Spleen (tissue), 11 donors: Measurements from ENCODE around the gene DLG3. TPM values are rescaled to one million over a fixed set of nuclear protein-coding genes. Genes with fewer than 3 reads are reported as not detected.

Experiments
- DNase-seq: peaks from one replicate; pipeline ENCODE4 v3.0.0-alpha.2; 2020
- H3K27ac ChIP-seq, 8 donors: fragments of 200-600 bp; sonication (generic) in 7 of 8; 1 replicate in 4 of 8; 2 replicates in 4 of 8; pipeline versions ENCODE4 v1.5.0 to v1.8.0; 2016 to 2021; ENCODE audit warnings: inconsistent platforms in 4 of 8, mild to moderate bottlenecking in 4 of 8, moderate library complexity in 1 of 8
- H3K27me3 ChIP-seq, 7 donors: fragments of 200-600 bp; sonication (generic) in 6 of 7; replicated peaks in 1 of 7; 1 replicate in 4 of 7; 2 replicates in 3 of 7; pipeline versions ENCODE4 v1.5.0 to v1.8.0; 2016 to 2021; ENCODE audit warnings: inconsistent platforms in 3 of 7, mild to moderate bottlenecking in 1 of 7
- H3K36me3 ChIP-seq, 6 donors: fragments of 200-600 bp; sonication (generic) in 5 of 6; 1 replicate in 4 of 6; 2 replicates in 2 of 6; pipeline versions ENCODE4 v1.5.0 to v1.8.0; 2016 to 2021; ENCODE audit warnings: inconsistent platforms in 2 of 6
- H3K4me1 ChIP-seq, 6 donors: fragments of 200-600 bp; sonication (generic) in 5 of 6; 1 replicate in 3 of 6; 2 replicates in 3 of 6; pipeline versions ENCODE4 v1.5.0 to v1.8.0; 2016 to 2021; ENCODE audit warnings: inconsistent platforms in 3 of 6
- H3K4me3 ChIP-seq, 8 donors: fragments of 200-600 bp; sonication (generic) in 7 of 8; 1 replicate in 4 of 8; 2 replicates in 4 of 8; pipeline versions ENCODE4 v1.5.0 to v1.8.0; 2016 to 2021; ENCODE audit warnings: inconsistent platforms in 4 of 8, mild to moderate bottlenecking in 4 of 8, moderate library complexity in 2 of 8
- H3K9me3 ChIP-seq, 8 donors: fragments of 200-600 bp; sonication (generic) in 7 of 8; 1 replicate in 4 of 8; 2 replicates in 4 of 8; pipeline versions ENCODE4 v1.5.0 to v1.8.0; 2016 to 2021; ENCODE audit warnings: inconsistent platforms in 4 of 8
- CTCF ChIP-seq, 11 experiments: fragments of 200-600 bp in 7 of 11; fragments of 450-650 bp in 4 of 11; sonication (generic) in 4 of 11; IDR thresholded peaks in 8 of 11; conservative IDR thresholded peaks in 3 of 11; 1 replicate in 7 of 11; 2 replicates in 4 of 11; pipeline versions ENCODE4 v1.4.0 to v1.8.0; 2016 to 2021; ENCODE audit warnings: antibody characterized with exemption in 11 of 11, inconsistent platforms in 4 of 11, mild to moderate bottlenecking in 1 of 11
- POLR2A ChIP-seq, 3 donors: fragments of 450-650 bp; IDR thresholded peaks; one replicate each; pipeline ENCODE4 v1.5.1; 2017; ENCODE audit warnings: antibody characterized with exemption in 3 of 3, mild to moderate bottlenecking in 1 of 3
- POLR2AphosphoS5 ChIP-seq, 3 donors: sonication (generic); formaldehyde crosslinking; IDR thresholded peaks; one replicate each; pipeline ENCODE4 v1.5.1; 2017; ENCODE audit warnings: antibody characterized with exemption in 3 of 3
- WGBS, 5 donors: extraction: QIAGEN DNeasy Blood & Tissue Kit in 3 of 5; methylation state at CpG; one replicate each; pipeline versions ENCODE4 v1.1.5 to v1.1.7; 2013 to 2018; 5-methylcytosine and 5-hydroxymethylcytosine counted together
- intact Hi-C: fragments of 100-400 bp; cut with DNase I; formaldehyde crosslinking; loops from one replicate; pipeline ENCODE4 v1.15.0; 2023; ENCODE audit warnings: low total_unique reads
- polyA plus RNA-seq, 3 donors: library from polyadenylated mRNA; stranded (reverse); fragments of 200-250 nt; gene quantifications; one replicate each; pipeline ENCODE4 v1.2.1, GENCODE V29; 2013
- total RNA-seq, 7 donors: library from RNA; depleted of rRNA in 3 of 7; stranded (reverse); fragments of >200 nt in 3 of 7; fragmentation: NEBNext Ultra II Directional in 4 of 7; extraction: Animal tissue kit (Norgen Biotek cat#: 25700) in 4 of 7; gene quantifications; one replicate each; pipeline versions ENCODE4 v1.1.0 to v1.2.1, GENCODE V29; 2016 to 2021
- donor health status: healthy with polysubstance abuse.
- donor health status: DM: no; HTN: no; CAD: no; lungs with moderate emphysema.
- donor health status: DM: no; HTN: no; CAD: no.
- donor health status: Bipolar disorder and iron deficiency.
- donor health status: healthy.
- donor health status: DM: no; HTN: no; CAD: no.
- donor health status: DM: yes; HTN: yes; CAD: no.

Gene DLG3
- total and polyA plus RNA-seq, 10 donors, result 2.7 to 46.3 (median 35.5) TPM

GRCh38 chrX:70488856-70489255 lies 44.2 kb downstream of the DLG3 start:
- TF ChIP-seq CTCF (IDR thresholded peaks at IDR 0.05 in 8 of 11, conservative IDR thresholded peaks at IDR 0.05 in 3 of 11), result no peak
- TF ChIP-seq POLR2A (IDR thresholded peaks at IDR 0.05), result no peak
- no peak for TF ChIP-seq POLR2AphosphoS5 (IDR thresholded peaks at IDR 0.05)

GRCh38 chrX:70494441-70494840 lies 49.8 kb downstream of the DLG3 start:
- 76 to 91% (median 88%) methylated on average over 1 to 4 of the region's 4 CpGs; no CpG with 5 or more reads in 1 of the 5 donors for WGBS, 5 donors
- Histone ChIP-seq H3K27me3 (no peaks in the 10 kb centered on the region), H3K27ac (no peak overlapping the region), H3K4me3 (no peak overlapping the region), H3K36me3 (peaks cover 0 to 62% (median 0%) of the 10 kb centered on the region in 6 donors), H3K4me1 (no peaks in the 10 kb centered on the region), H3K9me3 (no peaks in the 10 kb centered on the region)
- intact Hi-C loops, result no loop called here
- TF ChIP-seq POLR2AphosphoS5 (IDR thresholded peaks at IDR 0.05) (no peak), POLR2A (IDR thresholded peaks at IDR 0.05) (no peak), CTCF (IDR thresholded peaks at IDR 0.05 in 8 of 11, conservative IDR thresholded peaks at IDR 0.05 in 3 of 11) (no peak)
- DNase-seq, result no peak

More at GRCh38 chrX:70488856-70489255, 44.2 kb downstream of the DLG3 start:
- H3K36me3 ChIP-seq, result peaks cover 0 to 31% (median 0%) of the 10 kb centered on the region in 6 donors
- H3K4me1 ChIP-seq, result no peaks in the 10 kb centered on the region
- DNase-seq, result no peak
- no peak overlapping the region for H3K4me3 ChIP-seq
- 40 to 53% (median 47%) methylated on average over 2 of the region's 2 CpGs for WGBS, 5 donors
- no peaks in the 10 kb centered on the region for H3K27me3 ChIP-seq
- intact Hi-C loops, result no loop called here
- no peaks in the 10 kb centered on the region for H3K9me3 ChIP-seq
- H3K27ac ChIP-seq, result peak overlapping the region in 2 of 8 donors; percentile 16 to 28

GRCh38 chrX:70496491-70496890 lies 51.9 kb downstream of the DLG3 start:
- H3K9me3 ChIP-seq, result no peaks in the 10 kb centered on the region
- 38 to 90% (median 73%) methylated on average over 4 to 5 of the region's 5 CpGs for WGBS, 5 donors
- peaks cover 0 to 82% (median 0%) of the 10 kb centered on the region in 6 donors for H3K36me3 ChIP-seq
- no peaks in the 10 kb centered on the region for H3K4me1 ChIP-seq
- no peak overlapping the region for H3K4me3 ChIP-seq
- TF ChIP-seq CTCF (IDR thresholded peaks at IDR 0.05 in 8 of 11, conservative IDR thresholded peaks at IDR 0.05 in 3 of 11), result no peak
- TF ChIP-seq POLR2AphosphoS5 (IDR thresholded peaks at IDR 0.05), result no peak
- no peak for TF ChIP-seq POLR2A (IDR thresholded peaks at IDR 0.05)
- intact Hi-C loops, result no loop called here
- no peaks in the 10 kb centered on the region for H3K27me3 ChIP-seq
- no peak for DNase-seq
- peak overlapping the region in 1 of 8 donors; percentile 7 for H3K27ac ChIP-seq

GRCh38 chrX:70497026-70497425 lies 52.4 kb downstream of the DLG3 start:
- peaks cover 0 to 82% (median 0%) of the 10 kb centered on the region in 6 donors for H3K36me3 ChIP-seq
- DNase-seq, result no peak
- TF ChIP-seq POLR2A (IDR thresholded peaks at IDR 0.05) (no peak), POLR2AphosphoS5 (IDR thresholded peaks at IDR 0.05) (no peak), CTCF (IDR thresholded peaks at IDR 0.05 in 8 of 11, conservative IDR thresholded peaks at IDR 0.05 in 3 of 11) (no peak)
- no peak overlapping the region for H3K4me3 ChIP-seq
- intact Hi-C loops, result no loop called here
- peak overlapping the region in 1 of 8 donors; percentile 26 for H3K27ac ChIP-seq
- 77 to 91% (median 80%) methylated on average over 2 to 3 of the region's 3 CpGs; no CpG with 5 or more reads in 1 of the 5 donors for WGBS, 5 donors
- H3K4me1 ChIP-seq, result no peaks in the 10 kb centered on the region
- no peaks in the 10 kb centered on the region for H3K9me3 ChIP-seq
- H3K27me3 ChIP-seq, result no peaks in the 10 kb centered on the region
